HuH-7.5 (cell line): Measurements from ENCODE around the gene APRT.
"Not testable (repeated sequence)": the region's sequence is repeated elsewhere in the genome, so short reads cannot be mapped to it uniquely, and the experiment has no call there.

Experiments
- DNase-seq: peaks from one replicate; pipeline ENCODE4 v3.0.0; 2011; ENCODE audit warnings: low spot score

APRT gene

GRCh38 chr16:88841521-88842307 is 30.0 kb upstream of the APRT start:
- DNase-seq, result no peak

DNA sequence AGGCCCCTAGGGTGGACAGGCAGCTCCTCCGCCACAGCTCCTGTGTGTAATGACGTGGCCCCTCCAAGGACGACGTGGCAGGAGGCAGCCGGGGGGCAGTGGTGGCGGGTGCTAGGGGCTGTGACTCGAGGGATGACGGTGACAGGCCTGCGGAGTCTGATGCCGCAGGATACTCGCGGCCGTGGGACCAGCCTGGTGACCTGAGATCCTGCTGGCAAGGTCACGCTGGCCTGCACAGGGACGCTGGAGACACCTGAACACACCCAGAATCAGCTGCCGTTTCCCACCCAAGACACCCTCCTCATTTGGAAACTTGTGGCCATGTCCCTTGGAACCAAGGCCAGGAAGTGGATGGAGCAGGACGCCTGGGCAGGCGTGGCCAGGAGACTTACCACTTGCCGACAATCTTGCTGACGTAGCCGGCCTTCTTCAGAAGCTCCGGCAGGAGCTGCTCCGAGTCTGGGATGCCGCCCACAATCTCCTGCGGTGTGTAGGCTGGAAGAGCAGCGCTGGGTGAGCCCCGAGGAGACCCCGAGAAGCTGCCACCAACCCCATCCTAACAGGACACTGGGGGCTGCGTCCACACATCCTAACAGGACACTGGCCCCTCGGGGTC is 29.0 kb upstream of the APRT start:
- no peak for DNase-seq

DNA sequence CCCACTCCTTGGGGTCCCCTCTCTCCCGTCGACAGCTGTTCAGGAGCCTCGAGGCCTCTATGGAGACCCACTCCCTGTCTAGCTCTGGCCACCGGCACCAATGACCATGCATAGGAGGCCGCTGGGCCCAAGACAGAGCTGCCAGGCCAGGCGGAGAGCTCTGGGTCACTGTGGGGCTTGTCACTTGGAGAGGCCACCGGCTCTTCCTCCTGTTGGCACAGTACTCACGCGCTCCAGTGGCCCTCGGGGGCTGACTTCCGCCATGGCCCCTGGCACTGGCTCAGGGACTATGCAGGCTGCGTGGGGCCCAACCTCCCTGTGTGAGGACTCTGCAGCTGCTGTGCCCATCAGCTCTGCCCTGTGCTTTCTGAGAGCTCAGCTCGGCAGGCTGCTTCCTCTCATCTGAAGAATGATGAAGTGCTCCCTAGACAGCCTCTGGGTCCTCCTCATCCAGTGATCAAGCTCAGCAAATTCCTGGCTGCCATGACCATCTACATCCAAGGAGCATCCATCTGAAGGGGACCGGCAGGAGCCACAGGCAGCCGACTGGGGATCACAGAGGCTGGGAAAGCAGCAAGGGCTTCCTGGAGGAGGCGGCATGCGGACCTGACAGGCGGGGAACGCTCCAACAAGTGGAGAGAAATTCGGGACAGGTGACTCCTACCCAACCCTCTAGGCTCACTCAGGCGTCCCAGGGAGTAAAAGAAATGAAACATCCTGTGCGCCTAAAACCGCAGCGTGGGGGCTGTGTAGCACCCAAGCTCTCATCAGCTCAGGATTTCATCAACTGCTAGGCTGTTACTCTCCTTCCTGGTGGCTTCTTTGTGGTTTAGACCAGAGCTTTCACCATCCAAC is 28.2 kb upstream of the APRT start:
- no peak for DNase-seq

- DNase-seq, result no peak
Measured at GRCh38 chr16:88839026-88839529, 27.4 kb upstream of the APRT start.

GRCh38 chr16:88838566-88838965 is 26.8 kb upstream of the APRT start:
- no peak for DNase-seq

- no peak for DNase-seq
Measured at GRCh38 chr16:88837806-88838205, 26.1 kb upstream of the APRT start.

DNA sequence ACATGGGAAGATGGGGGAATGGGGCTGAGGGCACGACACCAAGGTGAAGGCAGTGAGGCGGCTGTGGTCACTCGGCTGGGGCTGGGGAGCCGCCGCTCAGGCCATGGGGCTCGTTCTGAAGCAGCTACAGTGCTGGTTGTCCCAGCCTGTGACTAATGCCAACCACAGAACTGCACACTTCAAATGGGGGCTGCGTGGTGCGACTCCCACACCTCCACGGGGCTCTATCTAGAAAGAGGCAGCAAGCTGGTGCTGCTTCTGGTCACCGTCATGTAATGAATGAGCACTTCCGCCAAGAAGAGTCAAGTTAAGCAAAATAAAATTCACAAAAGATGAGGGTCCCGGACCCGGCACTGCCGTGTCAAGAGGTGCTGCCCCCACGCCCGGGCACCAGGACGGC is 25.1 kb upstream of the APRT start:
- no peak for DNase-seq

- DNase-seq, result no peak
Measured at GRCh38 chr16:88835818-88836217, 24.1 kb upstream of the APRT start.

GRCh38 chr16:88835383-88835782 is 23.7 kb upstream of the APRT start:
- no peak for DNase-seq

- DNase-seq, result no peak
Measured at GRCh38 chr16:88834670-88835069, 22.9 kb upstream of the APRT start.

DNA sequence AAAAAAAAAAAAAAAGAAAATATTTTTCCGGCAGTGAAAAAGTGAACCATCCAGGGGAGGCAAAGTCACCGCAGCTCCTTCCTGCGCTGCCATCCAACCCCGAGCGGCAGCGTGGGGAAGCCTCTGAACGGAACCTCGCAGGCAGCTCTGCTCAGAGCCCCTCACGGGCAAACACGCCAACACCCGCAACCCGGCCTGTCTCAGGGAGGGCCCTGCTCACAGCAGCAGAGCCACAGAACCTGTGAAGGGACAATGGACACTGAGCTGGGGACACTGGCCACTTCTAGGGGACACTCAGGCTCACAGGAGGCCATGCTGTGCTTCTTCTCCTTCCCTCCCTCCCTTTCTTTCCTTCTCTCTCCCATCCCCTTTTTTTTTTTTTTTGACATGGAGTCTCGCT is 21.4 kb upstream of the APRT start:
- DNase-seq, result no peak

- DNase-seq, result no peak
Measured at GRCh38 chr16:88831838-88832237, 20.1 kb upstream of the APRT start.

DNA sequence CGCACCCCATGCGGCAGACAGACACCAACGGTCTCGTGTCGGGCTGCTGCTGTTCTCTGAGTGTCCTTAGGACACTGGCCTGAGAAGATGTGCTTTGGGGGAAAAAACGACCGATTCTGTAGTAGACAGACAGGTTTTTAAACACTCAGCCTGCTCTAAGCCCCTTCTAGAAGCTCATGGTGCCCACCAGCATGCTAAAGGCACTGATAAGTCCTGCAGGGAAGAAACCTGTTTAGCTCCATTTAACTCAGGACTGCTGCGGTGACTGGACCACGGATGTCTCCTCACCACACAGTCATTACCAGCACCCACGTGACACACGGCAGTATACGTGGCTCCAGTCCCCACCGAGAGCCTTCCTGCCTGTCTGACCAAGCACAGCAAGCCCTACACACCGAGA is 19.1 kb upstream of the APRT start:
- DNase-seq, result no peak

DNA sequence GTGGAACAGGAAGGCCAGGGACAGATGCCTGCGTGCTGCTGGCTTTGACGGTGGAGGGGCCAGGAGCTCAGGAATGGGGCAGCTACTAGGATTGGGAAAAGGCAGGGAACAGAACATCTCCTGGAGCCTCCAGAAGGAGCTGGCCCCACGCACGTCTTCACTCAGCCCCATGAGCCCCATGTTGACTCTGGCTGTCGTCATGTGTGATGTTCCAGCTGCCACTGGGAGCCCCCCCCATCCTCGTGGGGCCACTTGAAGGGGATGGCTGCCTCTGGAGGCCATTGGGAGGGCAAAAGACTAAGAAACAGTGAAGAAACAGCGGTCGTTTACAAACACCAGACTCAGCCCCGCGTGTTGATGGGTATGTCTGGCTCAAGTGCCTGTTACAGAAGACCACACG is 18.5 kb upstream of the APRT start:
- no peak for DNase-seq

- no peak for DNase-seq
Measured at GRCh38 chr16:88828711-88829110, 17.0 kb upstream of the APRT start.

- no peak for DNase-seq
Measured at GRCh38 chr16:88827727-88828126, 16.0 kb upstream of the APRT start.

DNA sequence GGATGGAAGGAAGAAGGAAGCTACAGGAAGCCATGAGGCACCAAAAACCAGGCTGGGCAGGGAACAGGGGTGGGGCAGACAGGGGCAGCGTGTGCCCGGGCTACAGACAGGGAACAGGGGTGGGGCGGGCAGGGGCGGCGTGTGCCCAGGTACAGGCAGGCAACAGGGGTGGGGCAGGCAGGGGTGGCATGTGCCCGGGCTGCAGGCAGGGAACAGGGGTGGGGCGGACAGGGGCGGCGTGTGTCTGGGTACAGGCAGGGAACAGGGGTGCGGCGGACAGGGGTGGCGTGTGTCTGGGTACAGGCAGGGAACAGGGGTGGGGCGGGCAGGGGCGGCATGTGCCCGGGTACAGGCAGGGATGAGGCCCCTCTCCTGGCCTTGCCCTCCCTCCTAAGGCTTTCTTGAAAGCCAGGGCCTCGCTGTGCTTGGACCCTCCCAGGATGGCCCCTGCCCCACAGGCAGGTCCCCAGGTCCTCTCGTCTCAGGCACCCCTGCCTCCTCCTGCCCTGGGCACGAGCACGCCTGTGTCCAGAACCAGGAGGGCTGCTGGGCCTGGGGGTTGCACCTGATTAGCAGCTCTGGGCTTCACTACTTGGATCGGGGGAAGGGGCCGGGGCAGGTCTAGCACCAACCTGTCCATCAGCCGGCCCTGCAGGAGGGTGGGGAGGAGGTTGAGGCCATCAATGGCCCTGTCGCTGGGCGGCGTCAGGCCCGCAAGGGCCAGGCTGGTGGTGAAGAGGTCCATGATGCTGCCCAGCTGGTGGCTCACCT is 14.5 kb upstream of the APRT start:
- DNase-seq, result no peak

- DNase-seq, result no peak
Measured at GRCh38 chr16:88825146-88825545, 13.4 kb upstream of the APRT start.

- no peak for DNase-seq
Measured at GRCh38 chr16:88824256-88825077, 12.7 kb upstream of the APRT start.

DNA sequence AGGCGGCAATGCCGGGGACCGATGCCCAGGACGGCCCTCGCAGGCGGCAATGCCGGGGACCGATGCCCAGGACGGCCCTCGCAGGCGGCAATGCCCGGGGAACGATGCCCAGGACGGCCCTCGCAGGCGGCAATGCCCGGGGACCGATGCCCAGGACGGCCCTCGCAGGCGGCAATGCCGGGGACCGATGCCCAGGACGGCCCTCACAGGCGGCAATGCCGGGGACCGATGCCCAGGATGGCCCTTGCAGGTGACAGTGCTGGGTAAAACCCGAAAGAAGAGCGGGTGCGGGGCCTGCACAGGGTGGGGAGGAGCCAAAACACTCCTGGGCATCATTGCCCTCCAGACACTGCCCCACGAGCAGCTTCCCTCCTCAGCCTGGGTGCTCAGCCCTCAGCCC is 11.9 kb upstream of the APRT start:
- DNase-seq, result not testable (repeated sequence)
